DND-41 (cell line): ENCODE results near the gene B4GALT1.

Experiments used
- CTCF ChIP-seq: IDR thresholded peaks from 2 replicates; pipeline ENCODE4 v1.5.1; 2012; ENCODE audit warnings: borderline replicate concordance, low read length, moderate library complexity, mild to moderate bottlenecking; ENCODE audit not compliant: poor library complexity, severe bottlenecking; ENCODE audit errors: extremely low read depth
- EZH2 ChIP-seq: IDR thresholded peaks from 3 replicates; pipeline ENCODE4 v1.6.1; 2012; ENCODE audit warnings: borderline replicate concordance, low read depth, mild to moderate bottlenecking, moderate library complexity, low read length, inconsistent platforms; ENCODE audit not compliant: severe bottlenecking

GRCh38 chr9:33136721-33137670 is 30.1 kb downstream of the B4GALT1 start:
- TF ChIP-seq CTCF: no peak
- TF ChIP-seq EZH2: no peak
